ENCODE results near the gene FRZB. TPM values are rescaled to one million over a fixed set of nuclear protein-coding genes. Genes with fewer than 3 reads are reported as not detected.
A peak's percentile ranks its signal among the peaks of the same experiment; 100 is the strongest.

FRZB gene
- 100 to 1,000 TPM; 140 to 203 TPM for total RNA-seq

GRCh38 chr2:182866461-182867406, at the start of gene FRZB:
Gene FRZB (minus strand): TSS chr2:182866637. CDS start chr2:182866552, 85 bp downstream.
- H3K27me3 ChIP-seq (replicated peaks; ENCODE audit: insufficient read depth) = no peaks in the 10 kb centered on the region
- TF ChIP-seq, protein P1, sequence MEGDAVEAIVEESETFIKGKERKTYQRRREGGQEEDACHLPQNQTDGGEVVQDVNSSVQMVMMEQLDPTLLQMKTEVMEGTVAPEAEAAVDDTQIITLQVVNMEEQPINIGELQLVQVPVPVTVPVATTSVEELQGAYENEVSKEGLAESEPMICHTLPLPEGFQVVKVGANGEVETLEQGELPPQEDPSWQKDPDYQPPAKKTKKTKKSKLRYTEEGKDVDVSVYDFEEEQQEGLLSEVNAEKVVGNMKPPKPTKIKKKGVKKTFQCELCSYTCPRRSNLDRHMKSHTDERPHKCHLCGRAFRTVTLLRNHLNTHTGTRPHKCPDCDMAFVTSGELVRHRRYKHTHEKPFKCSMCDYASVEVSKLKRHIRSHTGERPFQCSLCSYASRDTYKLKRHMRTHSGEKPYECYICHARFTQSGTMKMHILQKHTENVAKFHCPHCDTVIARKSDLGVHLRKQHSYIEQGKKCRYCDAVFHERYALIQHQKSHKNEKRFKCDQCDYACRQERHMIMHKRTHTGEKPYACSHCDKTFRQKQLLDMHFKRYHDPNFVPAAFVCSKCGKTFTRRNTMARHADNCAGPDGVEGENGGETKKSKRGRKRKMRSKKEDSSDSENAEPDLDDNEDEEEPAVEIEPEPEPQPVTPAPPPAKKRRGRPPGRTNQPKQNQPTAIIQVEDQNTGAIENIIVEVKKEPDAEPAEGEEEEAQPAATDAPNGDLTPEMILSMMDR (IDR thresholded peaks at IDR 0.05) = no peak
- peak within 1 kb of the TSS; percentile 83 to 92 for H3K27ac ChIP-seq
- DNase-seq (ENCODE audit: low spot score) (no peak), ATAC-seq (ENCODE audit: insufficient number of reproducible peaks, low FRiP score, low read depth) (no peak)
- no peaks in the 10 kb centered on the region for H3K36me3 ChIP-seq
- no peaks in the 10 kb centered on the region for H3K9me3 ChIP-seq
- H3K4me3 ChIP-seq = peak within 1 kb of the TSS; percentile 79
- peaks cover 17 to 41% of the 10 kb centered on the region in 2 donors for H3K4me1 ChIP-seq (ENCODE audit: control insufficient read depth in 1 of 2, low read depth in 2 of 2)

DNA sequence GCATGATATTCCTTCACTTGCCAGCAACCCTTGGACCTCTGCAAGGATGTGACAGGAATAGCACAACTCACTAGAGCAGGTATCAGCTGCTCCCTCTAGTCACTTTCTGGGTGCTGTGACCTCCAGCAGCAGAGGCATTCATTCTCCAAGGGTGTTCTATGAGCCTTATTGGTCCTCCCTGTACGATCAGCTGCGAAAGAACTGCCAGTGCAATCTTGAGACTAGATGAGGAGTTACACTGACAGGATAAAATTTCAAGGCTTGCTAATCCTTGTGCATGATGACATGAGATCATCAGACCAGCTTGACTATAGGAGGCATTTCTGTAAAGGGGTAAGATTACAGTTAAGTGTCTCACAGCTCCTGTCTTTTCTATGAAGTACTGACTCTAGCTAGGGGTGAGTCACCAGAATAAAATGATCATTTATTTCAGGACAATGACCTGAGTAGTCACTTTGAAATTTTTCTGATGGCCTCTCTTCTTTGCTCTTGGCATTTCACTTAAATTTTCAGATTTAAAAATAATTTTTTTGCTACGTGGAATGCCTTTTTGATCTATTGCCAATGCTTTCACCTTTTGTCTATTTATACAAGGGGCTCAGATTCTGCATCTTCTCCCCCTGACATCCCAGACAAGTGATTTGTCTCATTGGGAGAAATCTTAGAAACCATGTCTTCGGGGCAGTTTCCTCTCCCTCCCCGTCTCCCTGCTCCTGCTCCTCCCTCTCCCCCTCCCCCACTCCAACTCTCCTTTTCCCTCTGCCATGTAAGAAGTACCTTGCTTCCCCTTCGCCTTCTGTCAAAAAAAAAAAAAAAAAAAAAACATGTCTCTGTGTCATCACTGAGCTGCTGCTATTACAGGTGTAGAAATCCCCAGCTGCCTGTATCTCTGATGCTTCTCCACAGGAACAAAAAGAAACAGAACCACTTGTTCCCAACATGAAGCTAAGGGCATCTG, 49.2 kb upstream of the FRZB start:
- Histone ChIP-seq H3K27me3 (replicated peaks; ENCODE audit: insufficient read depth) (no peaks in the 10 kb centered on the region), H3K36me3 (no peaks in the 10 kb centered on the region), H3K4me1 (ENCODE audit: control insufficient read depth in 1 of 2, low read depth in 2 of 2) (peaks cover 17 to 26% of the 10 kb centered on the region in 2 donors), H3K27ac (peak overlapping the region in 1 of 2 donors; percentile 43), H3K9me3 (no peaks in the 10 kb centered on the region), H3K4me3 (no peak overlapping the region)
- ATAC-seq (ENCODE audit: insufficient number of reproducible peaks, low FRiP score, low read depth) = no peak
- no peak for DNase-seq (ENCODE audit: low spot score)
- TF ChIP-seq, protein P1 (IDR thresholded peaks at IDR 0.05) = no peak

- ATAC-seq (ENCODE audit: insufficient number of reproducible peaks, low FRiP score, low read depth) (no peak), DNase-seq (ENCODE audit: low spot score) (no peak)
- H3K4me3 ChIP-seq = no peak overlapping the region
- no peaks in the 10 kb centered on the region for H3K27me3 ChIP-seq (replicated peaks; ENCODE audit: insufficient read depth)
- H3K36me3 ChIP-seq = no peaks in the 10 kb centered on the region
- no peak overlapping the region for H3K27ac ChIP-seq
- H3K4me1 ChIP-seq (ENCODE audit: control insufficient read depth in 1 of 2, low read depth in 2 of 2) = peaks cover 17 to 26% of the 10 kb centered on the region in 2 donors
- H3K9me3 ChIP-seq = no peaks in the 10 kb centered on the region
- TF ChIP-seq, protein P1 (IDR thresholded peaks at IDR 0.05) = no peak
Observed at GRCh38 chr2:182914852-182915251, 48.4 kb upstream of the FRZB start.

- Histone ChIP-seq H3K9me3 (no peaks in the 10 kb centered on the region), H3K4me1 (ENCODE audit: control insufficient read depth in 1 of 2, low read depth in 2 of 2) (peaks cover 17 to 22% of the 10 kb centered on the region in 2 donors), H3K27me3 (replicated peaks; ENCODE audit: insufficient read depth) (no peaks in the 10 kb centered on the region), H3K27ac (no peak overlapping the region), H3K36me3 (no peaks in the 10 kb centered on the region), H3K4me3 (no peak overlapping the region)
- DNase-seq (ENCODE audit: low spot score) (no peak), ATAC-seq (ENCODE audit: insufficient number of reproducible peaks, low FRiP score, low read depth) (no peak)
- TF ChIP-seq, protein P1 (IDR thresholded peaks at IDR 0.05) = no peak
Observed at GRCh38 chr2:182913064-182913463, 46.6 kb upstream of the FRZB start.
